AG04450 (cell line): ENCODE measurements around the gene INPP5D. TPM values are rescaled to one million over a fixed set of nuclear protein-coding genes. Genes with fewer than 3 reads are reported as not detected.

Source experiments
- CTCF ChIA-PET: fragments of 300-600, 350-600 bp; formaldehyde crosslinking; extraction: SDS; loops from one replicate; lab custom pipeline; 2022; ENCODE audit warnings: antibody characterized with exemption, inconsistent platforms; lab: Charles Lee
- POLR2A ChIA-PET: fragments of 350-600 bp; formaldehyde crosslinking; extraction: SDS; loops from one replicate; lab custom pipeline; 2021; ENCODE audit warnings: antibody characterized with exemption, inconsistent platforms; lab: Yijun Ruan, JAX
- DNase-seq: peaks from one replicate; pipeline ENCODE4 v3.0.0-alpha.2; 2011; ENCODE audit warnings: low read depth, low spot score
- H3K27ac ChIP-seq: one replicate; pipeline ENCODE4 v1.5.1; 2012; ENCODE audit warnings: low read depth, low read length, control low read depth
- H3K27me3 ChIP-seq: one replicate; pipeline ENCODE4 v1.6.0; 2012; ENCODE audit warnings: low read length; ENCODE audit not compliant: control insufficient read depth, insufficient read depth
- H3K4me3 ChIP-seq: 2 replicates; pipeline ENCODE4 v1.5.1; 2011; ENCODE audit warnings: mild to moderate bottlenecking, low read depth, low read length, control low read depth
- H3K9me3 ChIP-seq: 2 replicates; pipeline ENCODE4 v1.5.1; 2012; ENCODE audit warnings: low read length; ENCODE audit not compliant: control insufficient read depth, insufficient read depth
- polyA plus RNA-seq: library from polyadenylated mRNA; depleted of rRNA; stranded (reverse); fragments of >200 nt; gene quantifications from 2 replicates; pipeline ENCODE4 v1.2.3, GENCODE V29; 2011
- TF ChIP-seq, protein P1 (sequence below): IDR thresholded peaks from 2 replicates; pipeline ENCODE4 v1.5.1; 2011; ENCODE audit warnings: low read depth, low read length, control low read depth, inconsistent platforms

The INPP5D gene
- polyA plus RNA-seq, 1 experiment = 0.43 TPM

DNA sequence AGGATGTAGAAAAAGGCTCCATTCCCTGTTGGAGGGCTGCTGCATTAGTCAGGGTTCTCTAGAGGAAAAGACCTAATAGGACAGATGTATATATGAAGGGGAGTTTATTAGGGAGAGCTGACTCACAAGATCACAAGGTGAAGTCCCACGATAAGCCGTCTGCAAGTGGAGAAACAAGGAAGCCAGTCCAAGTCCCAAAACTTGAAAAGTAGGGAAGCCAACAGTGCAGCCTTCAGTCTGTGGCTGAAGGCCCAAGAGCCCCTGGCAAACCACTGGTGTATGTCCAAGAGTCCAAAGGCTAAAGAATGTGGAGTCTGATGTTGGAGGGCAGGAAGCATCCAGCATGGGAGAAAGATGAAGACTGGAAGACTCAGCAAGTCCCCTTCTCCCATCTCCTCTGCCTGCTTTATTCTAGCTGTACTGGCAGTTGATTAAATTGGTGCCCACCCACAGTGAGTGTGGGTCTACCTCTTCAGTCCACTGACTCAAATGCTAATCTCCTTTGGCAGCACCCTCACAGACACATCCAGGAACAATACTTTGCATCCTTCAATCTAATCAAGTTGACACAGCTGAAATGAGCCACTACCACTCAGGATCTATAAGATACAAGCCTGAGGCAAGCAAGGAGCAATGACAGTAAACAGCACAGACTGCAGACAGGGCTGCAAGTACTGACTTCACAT, 161.4 kb downstream of the INPP5D start:
- POLR2A ChIA-PET = no interaction called here
- Histone ChIP-seq H3K4me3 (no peak overlapping the region), H3K27me3 (no peaks in the 10 kb centered on the region), H3K9me3 (no peaks in the 10 kb centered on the region), H3K27ac (no peak overlapping the region)
- CTCF ChIA-PET = no interaction called here
- TF ChIP-seq, protein P1, sequence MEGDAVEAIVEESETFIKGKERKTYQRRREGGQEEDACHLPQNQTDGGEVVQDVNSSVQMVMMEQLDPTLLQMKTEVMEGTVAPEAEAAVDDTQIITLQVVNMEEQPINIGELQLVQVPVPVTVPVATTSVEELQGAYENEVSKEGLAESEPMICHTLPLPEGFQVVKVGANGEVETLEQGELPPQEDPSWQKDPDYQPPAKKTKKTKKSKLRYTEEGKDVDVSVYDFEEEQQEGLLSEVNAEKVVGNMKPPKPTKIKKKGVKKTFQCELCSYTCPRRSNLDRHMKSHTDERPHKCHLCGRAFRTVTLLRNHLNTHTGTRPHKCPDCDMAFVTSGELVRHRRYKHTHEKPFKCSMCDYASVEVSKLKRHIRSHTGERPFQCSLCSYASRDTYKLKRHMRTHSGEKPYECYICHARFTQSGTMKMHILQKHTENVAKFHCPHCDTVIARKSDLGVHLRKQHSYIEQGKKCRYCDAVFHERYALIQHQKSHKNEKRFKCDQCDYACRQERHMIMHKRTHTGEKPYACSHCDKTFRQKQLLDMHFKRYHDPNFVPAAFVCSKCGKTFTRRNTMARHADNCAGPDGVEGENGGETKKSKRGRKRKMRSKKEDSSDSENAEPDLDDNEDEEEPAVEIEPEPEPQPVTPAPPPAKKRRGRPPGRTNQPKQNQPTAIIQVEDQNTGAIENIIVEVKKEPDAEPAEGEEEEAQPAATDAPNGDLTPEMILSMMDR = no peak
- DNase-seq = no peak

DNA sequence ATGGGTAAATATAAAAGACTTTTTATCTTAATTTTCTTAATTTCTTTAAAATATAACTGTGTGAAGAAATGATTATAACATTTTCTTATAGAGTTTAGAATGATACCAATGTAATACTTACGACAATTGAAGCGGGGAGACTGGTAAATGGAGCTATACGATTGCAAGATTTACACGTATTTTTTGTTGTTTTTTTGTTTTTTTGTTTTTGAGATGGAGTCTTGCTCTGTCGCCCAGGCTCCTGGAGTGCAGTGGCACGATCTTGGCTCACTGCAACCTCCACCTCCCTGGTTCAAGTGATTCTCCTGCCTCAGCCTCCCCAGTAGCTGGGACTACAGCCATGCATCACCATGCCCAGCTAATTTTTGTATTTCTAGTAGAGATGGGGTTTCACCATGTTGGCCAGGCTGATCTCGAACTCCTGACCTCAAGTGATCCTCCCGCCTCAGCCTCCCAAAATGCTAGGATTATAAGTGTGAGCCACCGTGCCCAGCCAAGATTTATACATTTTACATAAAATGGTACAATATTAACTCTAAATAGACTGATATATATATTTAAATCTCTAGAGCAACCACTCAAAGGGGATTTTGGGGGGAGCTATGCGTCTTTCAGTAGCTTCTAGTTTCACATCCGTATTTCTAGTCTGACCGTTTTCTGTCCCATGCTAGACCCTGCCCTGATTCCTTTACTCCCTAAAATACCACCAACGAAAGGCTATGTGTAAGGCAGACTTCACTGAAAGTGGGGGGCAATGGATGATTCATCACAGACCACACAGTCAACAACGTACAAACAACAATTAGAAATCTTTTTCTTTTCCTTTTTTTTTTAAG, 163.1 kb downstream of the INPP5D start:
- Histone ChIP-seq H3K4me3 (no peak overlapping the region), H3K9me3 (no peaks in the 10 kb centered on the region), H3K27ac (no peak overlapping the region), H3K27me3 (peaks cover 6% of the 10 kb centered on the region)
- POLR2A ChIA-PET = interaction anchor here (0.6 kb wide), 1 partner anchor 10 kb away, joined by 4 read pairs; no protein-coding TSS in a partner anchor
- no peak for DNase-seq
- CTCF ChIA-PET = no interaction called here
- TF ChIP-seq, protein P1 = no peak

DNA sequence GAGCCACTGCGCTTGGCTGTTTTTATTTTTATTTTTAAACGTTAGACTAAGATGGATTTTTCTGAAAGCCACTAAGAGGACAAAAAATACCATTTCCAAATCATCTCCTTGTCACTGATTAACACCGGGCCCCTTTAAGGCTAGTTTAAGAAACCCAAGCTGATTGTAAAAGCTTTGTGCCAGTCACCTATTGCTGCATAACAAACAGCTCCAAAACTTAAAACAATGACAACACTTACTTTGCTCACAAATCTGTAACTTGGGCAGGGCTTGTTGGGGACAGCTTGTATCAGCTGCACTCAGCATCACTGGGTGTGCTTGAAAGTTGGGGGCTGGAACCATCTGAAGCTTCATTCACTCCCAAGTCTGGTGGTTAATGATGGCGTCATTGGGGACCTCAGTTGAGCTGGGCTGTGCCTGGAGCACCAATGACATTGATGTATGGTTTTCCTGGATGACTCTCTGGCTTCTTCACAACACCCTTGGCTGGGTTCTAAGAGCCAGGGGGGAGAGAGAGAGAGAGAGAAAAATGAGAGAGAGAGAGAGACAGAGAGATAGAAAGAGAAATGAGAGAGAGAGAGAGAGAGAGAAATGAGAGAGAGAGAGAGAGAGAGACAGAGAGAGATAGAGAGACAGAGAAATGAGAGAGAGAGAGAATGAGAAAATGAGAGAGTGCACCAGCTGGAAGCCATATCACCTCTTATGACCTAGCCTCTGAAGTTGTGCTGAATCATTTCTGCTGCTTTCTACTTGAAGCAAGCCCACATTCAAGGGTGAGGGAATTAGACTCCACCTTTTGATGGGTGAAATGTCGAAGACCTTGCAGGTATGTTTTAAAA, 165.3 kb downstream of the INPP5D start:
- Histone ChIP-seq H3K9me3 (no peaks in the 10 kb centered on the region), H3K4me3 (no peak overlapping the region), H3K27me3 (peaks cover 6% of the 10 kb centered on the region), H3K27ac (no peak overlapping the region)
- POLR2A ChIA-PET = no interaction called here
- TF ChIP-seq, protein P1 = no peak
- DNase-seq = no peak
- CTCF ChIA-PET = interaction anchor here (2.1 kb wide), 1 partner anchor 26 kb away, joined by 7 read pairs; the partner anchor contains the start of gene ATG16L1

DNA sequence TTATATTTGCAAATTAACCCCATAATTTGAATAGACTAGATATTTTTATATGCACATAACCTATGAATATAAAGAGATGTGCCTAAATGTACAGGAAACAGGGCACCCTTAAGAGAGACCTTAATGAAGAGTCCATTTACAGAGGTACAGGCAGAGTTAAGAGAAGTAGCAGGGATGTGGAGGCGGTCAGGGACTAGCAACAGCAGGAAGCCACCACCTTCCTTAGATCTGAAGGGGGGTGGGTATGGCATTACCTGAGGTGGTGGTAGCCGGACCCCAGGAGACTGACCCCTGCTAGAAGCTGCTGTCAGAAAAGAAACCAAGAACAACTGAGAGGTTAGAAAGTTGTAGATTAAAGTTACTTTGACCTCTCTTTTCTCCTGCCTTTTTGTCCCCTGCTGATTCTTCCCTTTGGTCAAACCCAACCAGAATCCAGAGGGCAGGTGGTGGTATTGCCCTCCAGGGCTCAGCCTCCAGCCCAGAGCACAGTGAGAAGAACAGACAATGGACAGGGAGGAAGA, 166.4 kb downstream of the INPP5D start:
- no peak for DNase-seq
- Histone ChIP-seq H3K4me3 (no peak overlapping the region), H3K27me3 (peaks cover 8% of the 10 kb centered on the region), H3K9me3 (no peaks in the 10 kb centered on the region), H3K27ac (no peak overlapping the region)
- ChIA-PET POLR2A (no interaction called here), CTCF (no interaction called here)
- TF ChIP-seq, protein P1 = no peak
